Fibroblast of the aortic adventitia (primary cell): Measurements from ENCODE around the gene LRRC25. TPM values are rescaled to one million over a fixed set of nuclear protein-coding genes. Genes with fewer than 3 reads are reported as not detected.

Experiments used
- DNase-seq: peaks from one replicate; pipeline ENCODE4 v3.0.0-alpha.2; 2010; ENCODE audit warnings: low read depth
- H3K4me3 ChIP-seq: 2 replicates; pipeline ENCODE4 v1.5.1; 2011; ENCODE audit warnings: low read depth, mild to moderate bottlenecking, control low read depth, low read length, moderate library complexity
- CTCF ChIP-seq: IDR thresholded peaks from 2 replicates; pipeline ENCODE4 v1.5.1; 2011; ENCODE audit warnings: mild to moderate bottlenecking, low read length, control low read depth, inconsistent platforms; ENCODE audit not compliant: insufficient read depth
- total RNA-seq: library from RNA; depleted of rRNA; stranded (reverse); fragments of >200 nt; gene quantifications from 2 replicates; pipeline ENCODE4 v1.2.3, GENCODE V29; 2012; ENCODE audit warnings: low replicate concordance

The LRRC25 gene
- total RNA-seq = 0.09 TPM in 1 of 2 replicates, not detected in the other

GRCh38 chr19:18397242-18398202, at the start of gene LRRC25:
Gene LRRC25 (minus strand): TSS chr19:18397622. CDS start chr19:18396963, 659 bp downstream.
- H3K4me3 ChIP-seq = no peak within 1 kb of the TSS
- DNase-seq = no peak
- TF ChIP-seq CTCF = no peak

GRCh38 chr19:18446811-18447359, 49.5 kb upstream of the LRRC25 start:
- no peak for DNase-seq
- TF ChIP-seq CTCF = no peak
- H3K4me3 ChIP-seq = no peak overlapping the region

GRCh38 chr19:18446145-18446810, 48.9 kb upstream of the LRRC25 start:
- H3K4me3 ChIP-seq = no peak overlapping the region
- DNase-seq = no peak
- TF ChIP-seq CTCF = no peak

GRCh38 chr19:18445262-18445948, 48.0 kb upstream of the LRRC25 start:
- H3K4me3 ChIP-seq = no peak overlapping the region
- no peak for TF ChIP-seq CTCF
- DNase-seq = no peak

GRCh38 chr19:18444513-18444912, 47.1 kb upstream of the LRRC25 start:
- no peak for TF ChIP-seq CTCF
- no peak for DNase-seq
- H3K4me3 ChIP-seq = no peak overlapping the region

- no peak overlapping the region for H3K4me3 ChIP-seq
- TF ChIP-seq CTCF = no peak
- no peak for DNase-seq
Measured at GRCh38 chr19:18443831-18444230, 46.4 kb upstream of the LRRC25 start.
